ENCODE results near the gene PHAF1. TPM values are rescaled to one million over a fixed set of nuclear protein-coding genes. Genes with fewer than 3 reads are reported as not detected.

The PHAF1 gene
- total and polyA plus RNA-seq, 2 of the 13 experiments (the other 11 are each of a cell fraction or from before 2014, with no cell fraction given), result 48.3 to 174 TPM

GRCh38 chr16:67145746-67146145, 36.0 kb downstream of the PHAF1 start:
- intact Hi-C loops (cut with micrococcal nuclease; ENCODE audit: unreplicated experiment), result no loop called here
- no peak for DNase-seq (ENCODE audit: low spot score)
- H3K4me2 ChIP-seq (ENCODE audit: low read depth, low read length), result no peak overlapping the region
- no peak for ATAC-seq
- no peak for FAIRE-seq
- H4K20me1 ChIP-seq (ENCODE audit: insufficient read depth, low read length), result peaks cover 9% of the 10 kb centered on the region; the same call in 1 of the 2 replicates
- no peaks in the 10 kb centered on the region for H3K27me3 ChIP-seq (ENCODE audit: control insufficient read depth in 1 of 2, insufficient read depth in 2 of 2, low read length in 2 of 2)
- no TSS peak for BruUV-seq (replicated peaks)
- H3K36me3 ChIP-seq (replicated peaks in 1 of 2; ENCODE audit: control insufficient read depth in 1 of 2, insufficient read depth in 2 of 2, low read length in 2 of 2), result peaks cover 64 to 83% of the 10 kb centered on the region in 2 experiments
- H3K9ac ChIP-seq (ENCODE audit: insufficient read depth, low read depth, low read length), result no peak overlapping the region
- TF ChIP-seq ZNF33A (CRISPR knock-in tag; IDR thresholded peaks at IDR 0.05; ENCODE audit: borderline replicate concordance) (no peak), SIN3B (IDR thresholded peaks at IDR 0.05; ENCODE audit: low read length) (no peak), ZNF256 (CRISPR knock-in tag; conservative IDR thresholded peaks at IDR 0.05) (no peak), ZNF660 (CRISPR knock-in tag; IDR thresholded peaks at IDR 0.05; ENCODE audit: borderline replicate concordance, low read depth) (no peak), HHEX (CRISPR knock-in tag; IDR thresholded peaks at IDR 0.05) (no peak), NFKBIZ (CRISPR knock-in tag; IDR thresholded peaks at IDR 0.05) (no peak), ZNF136 (CRISPR knock-in tag; IDR thresholded peaks at IDR 0.05; ENCODE audit: low read depth) (no peak), ZNF597 (CRISPR knock-in tag; IDR thresholded peaks at IDR 0.05) (no peak), ZNF280B (CRISPR knock-in tag; IDR thresholded peaks at IDR 0.05; ENCODE audit: borderline replicate concordance) (no peak), ZNF160 (CRISPR knock-in tag; IDR thresholded peaks at IDR 0.05) (no peak)
- TF ChIP-seq, protein P1, sequence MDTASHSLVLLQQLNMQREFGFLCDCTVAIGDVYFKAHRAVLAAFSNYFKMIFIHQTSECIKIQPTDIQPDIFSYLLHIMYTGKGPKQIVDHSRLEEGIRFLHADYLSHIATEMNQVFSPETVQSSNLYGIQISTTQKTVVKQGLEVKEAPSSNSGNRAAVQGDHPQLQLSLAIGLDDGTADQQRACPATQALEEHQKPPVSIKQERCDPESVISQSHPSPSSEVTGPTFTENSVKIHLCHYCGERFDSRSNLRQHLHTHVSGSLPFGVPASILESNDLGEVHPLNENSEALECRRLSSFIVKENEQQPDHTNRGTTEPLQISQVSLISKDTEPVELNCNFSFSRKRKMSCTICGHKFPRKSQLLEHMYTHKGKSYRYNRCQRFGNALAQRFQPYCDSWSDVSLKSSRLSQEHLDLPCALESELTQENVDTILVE (CRISPR knock-in tag; IDR thresholded peaks at IDR 0.05), result no peak
- H3K79me2 ChIP-seq (ENCODE audit: insufficient read depth, low read length), result no peaks in the 10 kb centered on the region
- H3K4me3 ChIP-seq (replicated peaks in 1 of 3; ENCODE audit: insufficient read depth in 1 of 3, low read depth in 2 of 3, low read length in 3 of 3), result no peak overlapping the region
- H3K4me1 ChIP-seq (ENCODE audit: insufficient read depth, low read length), result peaks cover 8% of the 10 kb centered on the region
- ChIA-PET POLR2A (no interaction called here), CTCF (ENCODE audit: low intra/inter-chr PET ratio, low total read pairs) (no interaction called here)
- H3K9me3 ChIP-seq (ENCODE audit: low read length), result no peaks in the 10 kb centered on the region
- H2AFZ ChIP-seq (ENCODE audit: low read length), result no peak overlapping the region
- WGBS (ENCODE audit: low lambda C conversion rate), result 87% methylated on average over 2 of the region's 2 CpGs
- no peak overlapping the region for H3K27ac ChIP-seq (ENCODE audit: extremely low read length, insufficient read depth, low read length)
- in situ Hi-C loops (cut with HindIII; ENCODE audit: extremely low pct_ligation_motif_present, low pct_unique_long_range_greater_than_20kb), result no loop called here

Data from HepG2 (cell line).